Kidney (tissue), 14 donors: Measurements from ENCODE around the gene PLEKHJ1. TPM values are rescaled to one million over a fixed set of nuclear protein-coding genes. Genes with fewer than 3 reads are reported as not detected.

ENCODE experiments used
- DNase-seq, 5 donors: peaks; one replicate each; pipeline ENCODE4 v3.0.0-alpha.2; 2013 to 2020
- FAIRE-seq: peaks from 2 replicates; lab custom pipeline; 2012; peaks lifted over from hg19 to GRCh38; lab: Jason Lieb, UNC
- H3K27ac ChIP-seq, 2 donors: one replicate each; pipeline ENCODE4 v1.7.0; 2013; ENCODE audit warnings: low read depth in 2 of 2, low read length in 2 of 2, inconsistent platforms in 1 of 2
- H3K27me3 ChIP-seq: one replicate; pipeline ENCODE4 v1.7.1; 2013; ENCODE audit warnings: low read length, inconsistent platforms; ENCODE audit not compliant: control insufficient read depth, insufficient read depth
- H3K36me3 ChIP-seq, 3 donors: one replicate each; pipeline versions ENCODE4 v1.7.0 to v1.7.1; 2013; ENCODE audit warnings: low read length in 3 of 3, control low read depth in 1 of 3, inconsistent platforms in 1 of 3; ENCODE audit not compliant: insufficient read depth in 3 of 3, control insufficient read depth in 2 of 3
- H3K4me1 ChIP-seq, 3 donors: one replicate each; pipeline versions ENCODE4 v1.7.0 to v1.7.1; 2013; ENCODE audit warnings: low read length in 3 of 3, inconsistent platforms in 1 of 3, low read depth in 1 of 3; ENCODE audit not compliant: control insufficient read depth in 2 of 3, insufficient read depth in 2 of 3
- H3K4me3 ChIP-seq, 3 donors: one replicate each; pipeline versions ENCODE4 v1.7.0 to v1.8.1; 2013; ENCODE audit warnings: low read length in 3 of 3, control low read depth in 1 of 3, inconsistent platforms in 1 of 3
- H3K9ac ChIP-seq, 3 donors: one replicate each; pipeline versions ENCODE4 v1.7.0 to v1.7.1; 2013; ENCODE audit warnings: low read length in 3 of 3, control low read depth in 1 of 3, inconsistent platforms in 1 of 3
- H3K9me3 ChIP-seq, 3 donors: one replicate each; pipeline versions ENCODE4 v1.7.0 to v1.7.1; 2013; ENCODE audit warnings: low read length in 3 of 3, control low read depth in 1 of 3, inconsistent platforms in 1 of 3; ENCODE audit not compliant: control insufficient read depth in 2 of 3, insufficient read depth in 1 of 3
- intact Hi-C: fragments of 100-400 bp; cut with DNase I; formaldehyde crosslinking; loops from one replicate; pipeline ENCODE4 v1.11.1; 2022
- polyA plus RNA-seq: library from polyadenylated mRNA; stranded (reverse); fragments of 350-450 nt; fragmentation: Illumina TruSeq; extraction: RNeasy Lipid Tissue Mini Kit (QIAGEN cat#74804); gene quantifications from one replicate; pipeline ENCODE4 v1.2.3, GENCODE V29; 2014; ENCODE audit warnings: low read depth, low replicate concordance; ENCODE audit not compliant: insufficient read depth
- total RNA-seq: library from RNA; stranded (reverse); fragmentation: NEBNext Ultra II Directional; extraction: Animal tissue kit (Norgen Biotek cat#: 25700); gene quantifications from one replicate; pipeline ENCODE4 v1.2.1, GENCODE V29; 2021
- TF ChIP-seq, protein P1 (sequence below): IDR thresholded peaks from 3 replicates; pipeline ENCODE4 v1.5.1; 2012; ENCODE audit warnings: mild to moderate bottlenecking, moderate library complexity, borderline replicate concordance; ENCODE audit not compliant: insufficient read depth; ENCODE audit errors: extremely low read depth
- donor health status: control.
- donor health status: control.
- donor health status: control.
- donor health status: control.
- donor health status: control.
- donor health status: DM: yes; HTN: yes; CAD: no.
- donor health status: Normal renal cell carcinoma (clear cell type).

Gene PLEKHJ1
- total and polyA plus RNA-seq, 2 donors from 2014 or later, result 59.7 to 156 TPM

DNA sequence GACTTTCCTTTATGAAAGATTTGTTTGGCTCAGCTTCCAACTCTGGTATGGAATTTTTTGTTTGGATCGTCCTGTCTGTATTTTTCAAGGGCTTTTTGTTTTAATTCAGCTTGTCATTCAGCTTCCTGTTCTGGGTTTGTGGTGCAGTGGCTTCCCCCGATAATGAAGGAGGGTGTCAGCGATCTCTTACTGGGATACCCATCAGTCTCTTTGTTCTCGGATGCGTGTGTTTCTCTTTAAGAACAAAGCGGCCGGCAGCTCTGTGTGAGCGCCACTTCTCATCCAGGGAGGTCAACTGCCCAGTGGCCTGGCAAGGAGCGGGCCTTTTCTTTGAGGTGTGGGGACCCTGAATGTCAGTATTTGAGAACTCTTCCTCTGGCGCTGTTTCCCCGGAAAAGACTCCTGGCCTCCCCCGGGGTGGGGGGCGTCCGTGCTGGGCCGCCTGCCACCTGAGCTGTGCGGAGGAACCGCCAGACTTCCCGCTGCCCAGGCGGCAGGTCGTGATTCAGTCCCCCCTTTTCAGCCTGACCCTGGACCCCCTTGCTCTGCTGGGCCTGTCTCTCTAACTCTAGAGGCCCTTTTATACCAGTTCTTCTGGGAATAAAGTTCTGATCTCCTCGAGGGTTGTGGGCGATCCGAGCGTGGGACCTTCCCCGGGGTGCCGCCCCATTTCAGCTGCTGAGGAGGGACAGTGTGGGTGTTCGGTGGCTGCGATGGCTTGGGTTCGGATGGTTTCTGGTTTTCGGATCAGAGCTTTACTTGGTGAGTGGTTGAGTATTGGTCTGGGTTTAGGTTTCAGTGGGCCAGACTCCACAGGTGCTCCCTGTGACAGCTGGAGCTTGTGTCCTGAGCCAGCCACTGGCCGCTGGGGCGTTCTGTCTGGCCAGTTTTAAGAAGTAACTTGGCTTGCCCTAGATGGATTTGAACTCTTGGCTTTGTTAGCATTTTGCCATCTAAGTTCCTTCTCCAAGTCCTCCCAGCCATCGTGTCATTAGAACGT is 3.9 kb upstream of the PLEKHJ1 start:
- DNase-seq, result peak in 2 of 5 donors; percentile 40 to 70
- peak overlapping the region in 2 of 3 donors; percentile 53 to 59 for H3K9ac ChIP-seq
- FAIRE-seq, result no peak
- intact Hi-C loops, result no loop called here
- H3K9me3 ChIP-seq, result no peaks in the 10 kb centered on the region
- TF ChIP-seq, protein P1, sequence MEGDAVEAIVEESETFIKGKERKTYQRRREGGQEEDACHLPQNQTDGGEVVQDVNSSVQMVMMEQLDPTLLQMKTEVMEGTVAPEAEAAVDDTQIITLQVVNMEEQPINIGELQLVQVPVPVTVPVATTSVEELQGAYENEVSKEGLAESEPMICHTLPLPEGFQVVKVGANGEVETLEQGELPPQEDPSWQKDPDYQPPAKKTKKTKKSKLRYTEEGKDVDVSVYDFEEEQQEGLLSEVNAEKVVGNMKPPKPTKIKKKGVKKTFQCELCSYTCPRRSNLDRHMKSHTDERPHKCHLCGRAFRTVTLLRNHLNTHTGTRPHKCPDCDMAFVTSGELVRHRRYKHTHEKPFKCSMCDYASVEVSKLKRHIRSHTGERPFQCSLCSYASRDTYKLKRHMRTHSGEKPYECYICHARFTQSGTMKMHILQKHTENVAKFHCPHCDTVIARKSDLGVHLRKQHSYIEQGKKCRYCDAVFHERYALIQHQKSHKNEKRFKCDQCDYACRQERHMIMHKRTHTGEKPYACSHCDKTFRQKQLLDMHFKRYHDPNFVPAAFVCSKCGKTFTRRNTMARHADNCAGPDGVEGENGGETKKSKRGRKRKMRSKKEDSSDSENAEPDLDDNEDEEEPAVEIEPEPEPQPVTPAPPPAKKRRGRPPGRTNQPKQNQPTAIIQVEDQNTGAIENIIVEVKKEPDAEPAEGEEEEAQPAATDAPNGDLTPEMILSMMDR, result no peak
- H3K27me3 ChIP-seq, result no peaks in the 10 kb centered on the region
- peaks cover 2 to 44% (median 33%) of the 10 kb centered on the region in 3 donors for H3K4me1 ChIP-seq
- peak overlapping the region in 1 of 2 donors; percentile 32 for H3K27ac ChIP-seq
- peak overlapping the region in 2 of 3 donors; percentile 47 to 51 for H3K4me3 ChIP-seq
- peaks cover 0 to 19% (median 6%) of the 10 kb centered on the region in 3 donors for H3K36me3 ChIP-seq

DNA sequence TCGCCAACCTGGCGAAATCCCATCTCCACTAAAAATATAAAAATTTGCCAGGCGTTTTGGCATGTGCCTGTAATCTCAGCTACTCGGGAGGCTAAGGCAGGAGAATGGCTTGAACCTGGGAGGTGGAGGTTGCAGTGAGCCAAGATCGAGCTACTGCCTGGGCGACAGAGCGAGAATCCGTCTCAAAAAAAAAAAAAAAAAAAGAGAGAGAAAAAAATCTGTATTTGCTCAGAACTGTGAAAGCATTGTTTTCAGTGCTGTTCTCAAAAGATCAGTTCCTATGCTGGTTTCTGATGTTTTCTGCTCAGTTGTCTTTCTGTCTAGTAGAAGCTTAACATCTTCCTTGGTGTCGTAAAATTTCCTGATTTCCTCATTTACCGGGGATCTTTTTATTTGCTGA is 3.0 kb upstream of the PLEKHJ1 start:
- DNase-seq (no peak), FAIRE-seq (no peak)
- H3K4me3 ChIP-seq, result peak overlapping the region in 1 of 3 donors; percentile 51
- H3K36me3 ChIP-seq, result peaks cover 0 to 10% (median 2%) of the 10 kb centered on the region in 3 donors
- TF ChIP-seq, protein P1, result no peak
- no peak overlapping the region for H3K27ac ChIP-seq
- H3K27me3 ChIP-seq, result no peaks in the 10 kb centered on the region
- H3K4me1 ChIP-seq, result peaks cover 2 to 44% (median 33%) of the 10 kb centered on the region in 3 donors
- intact Hi-C loops, result no loop called here
- H3K9me3 ChIP-seq, result no peaks in the 10 kb centered on the region
- peak overlapping the region in 1 of 3 donors; percentile 53 for H3K9ac ChIP-seq

DNA sequence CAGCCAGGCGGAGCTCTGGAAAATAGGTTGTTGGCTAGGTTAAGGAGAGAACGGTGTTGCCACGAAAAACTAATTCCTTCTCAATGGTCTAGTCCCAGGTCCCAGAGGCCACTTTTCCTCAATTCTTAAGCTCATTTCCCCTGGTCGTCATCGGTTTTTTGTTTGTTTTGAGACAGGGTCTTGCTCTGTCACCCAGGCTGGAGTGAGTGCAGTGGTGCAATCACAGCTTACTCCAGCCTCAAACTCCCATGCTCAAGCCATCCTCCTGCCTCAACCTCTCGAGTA is 1.7 kb upstream of the PLEKHJ1 start:
- Histone ChIP-seq H3K27ac (no peak overlapping the region), H3K36me3 (no peaks in the 10 kb centered on the region), H3K27me3 (no peaks in the 10 kb centered on the region), H3K4me1 (peaks cover 2 to 52% (median 33%) of the 10 kb centered on the region in 3 donors), H3K4me3 (peak overlapping the region; percentile 73 to 79 (median 76)), H3K9ac (no peak overlapping the region), H3K9me3 (no peaks in the 10 kb centered on the region)
- intact Hi-C loops, result no loop called here
- FAIRE-seq (no peak), DNase-seq (no peak)
- TF ChIP-seq, protein P1, result no peak
